ENCODE data around the gene CCDC8. TPM values are rescaled to one million over a fixed set of nuclear protein-coding genes. Genes with fewer than 3 reads are reported as not detected.
A peak's percentile ranks its signal among the peaks of the same experiment; 100 is the strongest.

The CCDC8 gene
- total RNA-seq, 5 donors from 2014 or later (not counting 1 experiment from before 2014, with no cell fraction given) = 0.12 to 0.19 (median 0.13) TPM; not detected in 2

DNA sequence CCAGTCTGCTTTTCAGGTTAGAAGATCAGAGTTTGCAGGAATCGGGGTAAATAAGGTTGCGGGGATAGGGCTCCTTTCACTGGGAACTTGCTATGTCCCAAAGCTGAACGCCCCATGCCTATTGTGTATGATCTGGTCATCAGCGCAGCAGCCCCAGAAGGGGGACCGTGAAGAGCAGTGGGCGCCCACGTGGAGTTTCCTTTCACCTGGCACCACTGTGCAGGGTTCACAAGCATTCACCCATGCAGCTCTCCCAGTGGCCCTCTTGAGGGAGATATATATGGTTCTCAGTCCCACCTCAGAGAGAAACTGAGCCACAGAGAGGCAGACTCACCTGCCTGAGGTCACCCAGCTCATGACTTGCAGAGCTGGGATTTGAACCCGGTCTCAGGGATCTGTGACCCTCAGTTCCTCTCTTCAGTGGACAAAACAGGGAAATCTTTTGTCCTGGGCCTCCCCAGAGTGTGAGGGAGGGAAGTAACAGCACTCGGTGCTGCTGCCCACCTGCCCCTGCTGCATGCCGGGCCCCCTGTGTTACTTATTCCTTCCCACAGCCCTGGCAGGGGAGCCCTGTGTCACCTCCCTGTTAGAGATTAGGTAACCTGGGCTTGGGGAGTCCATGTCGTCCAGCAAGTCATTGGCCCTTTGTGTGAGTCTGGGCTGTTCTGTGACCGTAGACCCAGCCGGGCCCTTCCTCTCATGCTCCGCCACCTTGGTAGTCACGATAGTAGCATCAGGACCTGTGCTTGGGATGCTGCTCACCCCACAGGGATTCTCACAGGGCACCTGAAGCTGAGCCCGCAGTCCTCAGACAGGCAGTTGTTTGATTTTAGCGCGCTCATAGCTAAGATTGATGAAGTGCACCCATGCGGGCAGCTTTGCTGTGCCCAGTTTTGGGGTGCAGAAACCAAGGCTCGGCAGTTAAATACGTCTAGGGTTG is 38.6 kb downstream of the CCDC8 start:
- Histone ChIP-seq H3K36me3 (ENCODE audit: control insufficient read depth in 2 of 2, extremely low read depth in 1 of 2, insufficient read depth in 1 of 2, low read length in 1 of 2) (peaks cover 11 to 41% of the 10 kb centered on the region in 2 donors), H3K4me3 (ENCODE audit: control insufficient read depth in 1 of 2, extremely low read depth in 1 of 2, low read length in 1 of 2) (no peak overlapping the region), H3K4me1 (ENCODE audit: control insufficient read depth in 1 of 2, extremely low read depth in 1 of 2, insufficient read depth in 2 of 2, low read length in 2 of 2) (peaks cover 0 to 31% of the 10 kb centered on the region in 2 experiments), H3K27me3 (replicated peaks in 1 of 2; ENCODE audit: control insufficient read depth in 2 of 2, extremely low read depth in 1 of 2, insufficient read depth in 2 of 2, low read length in 1 of 2) (no peaks in the 10 kb centered on the region), H3K9me3 (no peaks in the 10 kb centered on the region), H3K27ac (ENCODE audit: low read length) (no peak overlapping the region)
- Mint-ChIP-seq H3K9me3 (no peaks in the 10 kb centered on the region), H3K4me3 (no peak overlapping the region), H3K36me3 (peaks cover 33% of the 10 kb centered on the region), H3K27ac (no peak overlapping the region), H3K4me1 (peaks cover 16 to 22% (median 18%) of the 10 kb centered on the region in 3 donors), H3K27me3 (no peaks in the 10 kb centered on the region)
- ATAC-seq (replicated peaks in 1 of 4) = no peak
- POLR2A ChIA-PET = no interaction called here
- CTCF ChIA-PET = interaction anchor here in 1 of 2 donors (0.6 kb wide), 1 partner anchor 650 kb away, joined by 3 read pairs; no protein-coding TSS in a partner anchor
- WGBS (ENCODE audit: insufficient coverage) = 96% methylated on average over 15 of the region's 21 CpGs
- peak in 1 of 35 experiments; percentile 22 for DNase-seq

DNA sequence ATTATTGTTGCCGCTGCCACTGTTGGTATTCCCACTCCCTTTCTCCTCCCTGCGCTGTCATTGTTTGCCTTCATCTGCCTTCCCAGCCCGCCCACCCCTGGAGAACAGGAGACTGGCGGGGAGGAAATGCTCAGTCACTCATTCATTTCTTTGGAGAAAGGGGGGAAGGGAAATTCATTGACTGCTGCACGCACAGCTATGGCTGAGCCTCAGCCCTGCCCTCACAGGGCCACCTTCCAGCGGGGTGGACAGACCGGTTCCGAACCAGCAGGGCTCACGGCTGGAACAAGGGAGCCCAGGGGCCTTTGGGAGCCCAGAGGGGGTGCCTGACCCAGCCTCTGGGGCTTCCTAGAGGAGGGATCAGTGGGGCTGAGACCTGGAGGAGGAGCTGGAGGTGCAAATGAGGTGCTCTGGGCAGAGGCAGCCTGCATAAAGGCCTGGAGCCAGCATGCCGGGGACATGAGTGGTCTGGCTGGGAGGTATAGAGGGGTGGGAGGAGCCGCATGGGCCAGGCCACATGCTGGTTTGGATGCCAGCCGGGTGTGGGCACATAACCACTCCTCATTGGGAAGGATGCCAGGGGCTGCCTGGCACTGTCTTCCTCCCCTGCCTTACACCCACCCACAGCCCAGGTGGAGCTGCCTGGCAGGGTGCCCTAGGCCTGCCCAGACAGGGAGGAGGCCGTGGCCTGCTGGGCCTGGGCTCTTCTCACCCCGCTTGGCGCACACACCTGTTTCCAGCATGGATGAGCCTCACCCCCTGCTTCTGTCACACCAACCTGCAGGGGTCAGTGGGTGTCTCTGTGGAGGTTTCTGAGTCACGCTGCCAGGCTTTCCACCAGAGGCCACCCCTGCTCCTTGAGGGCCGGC is 39.6 kb downstream of the CCDC8 start:
- peaks cover 21 to 23% (median 23%) of the 10 kb centered on the region in 3 donors for H3K4me1 Mint-ChIP-seq
- Histone ChIP-seq H3K9me3 (no peaks in the 10 kb centered on the region), H3K36me3 (ENCODE audit: control insufficient read depth in 2 of 2, extremely low read depth in 1 of 2, insufficient read depth in 1 of 2, low read length in 1 of 2) (peaks cover 6 to 43% of the 10 kb centered on the region in 2 donors), H3K27ac (ENCODE audit: low read length) (no peak overlapping the region), H3K27me3 (replicated peaks in 1 of 2; ENCODE audit: control insufficient read depth in 2 of 2, extremely low read depth in 1 of 2, insufficient read depth in 2 of 2, low read length in 1 of 2) (no peaks in the 10 kb centered on the region), H3K4me3 (ENCODE audit: control insufficient read depth in 1 of 2, extremely low read depth in 1 of 2, low read length in 1 of 2) (no peak overlapping the region), H3K4me1 (ENCODE audit: control insufficient read depth in 1 of 2, extremely low read depth in 1 of 2, insufficient read depth in 2 of 2, low read length in 2 of 2) (peaks cover 0 to 31% of the 10 kb centered on the region in 2 experiments)
- DNase-seq (peak in 1 of 35 experiments; percentile 12), ATAC-seq (replicated peaks in 1 of 4) (no peak)
- no peak overlapping the region for H3K4me3 Mint-ChIP-seq
- peaks cover 29% of the 10 kb centered on the region for H3K36me3 Mint-ChIP-seq
- WGBS (ENCODE audit: insufficient coverage) = 82% methylated on average over 7 of the region's 17 CpGs
- H3K27me3 Mint-ChIP-seq = no peaks in the 10 kb centered on the region
- ChIA-PET CTCF (interaction anchor here in 1 of 2 donors (0.6 kb wide), 1 partner anchor 651 kb away, joined by 3 read pairs; no protein-coding TSS in a partner anchor), POLR2A (no interaction called here)
- H3K9me3 Mint-ChIP-seq = no peaks in the 10 kb centered on the region
- H3K27ac Mint-ChIP-seq = no peak overlapping the region

DNA sequence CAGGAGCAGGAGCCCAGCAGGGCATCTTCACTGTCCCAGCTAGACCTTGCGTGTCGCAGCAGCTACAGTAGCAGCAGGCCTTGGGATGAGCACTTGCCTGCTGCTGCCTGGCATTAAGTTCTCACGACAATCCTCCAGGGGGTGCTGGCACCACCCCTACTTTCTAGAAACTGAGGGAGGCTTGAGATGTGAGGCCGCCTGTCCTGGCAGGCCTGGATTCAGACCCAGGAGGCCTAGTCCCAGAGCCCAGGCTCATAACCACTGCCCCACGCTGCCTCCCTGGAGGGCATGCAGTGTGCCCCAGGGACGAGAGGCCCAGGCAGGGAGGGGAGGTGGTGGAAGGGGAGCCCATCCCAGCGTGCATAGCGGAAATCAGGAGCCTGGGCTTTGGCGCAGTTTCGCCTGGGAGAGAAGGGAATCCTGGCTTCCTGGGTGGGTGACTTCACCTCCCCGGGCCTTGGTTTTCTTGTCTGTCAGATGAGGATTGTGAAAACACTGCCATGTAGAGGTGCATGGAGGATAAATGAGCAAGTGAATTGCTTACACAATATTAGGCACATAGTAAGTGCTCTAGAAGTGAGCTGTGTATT is 40.4 kb downstream of the CCDC8 start:
- Mint-ChIP-seq H3K27ac (no peak overlapping the region), H3K9me3 (no peaks in the 10 kb centered on the region), H3K4me1 (peaks cover 23 to 25% (median 23%) of the 10 kb centered on the region in 3 donors), H3K27me3 (no peaks in the 10 kb centered on the region), H3K4me3 (no peak overlapping the region), H3K36me3 (peaks cover 29% of the 10 kb centered on the region)
- Histone ChIP-seq H3K27me3 (replicated peaks in 1 of 2; ENCODE audit: control insufficient read depth in 2 of 2, extremely low read depth in 1 of 2, insufficient read depth in 2 of 2, low read length in 1 of 2) (no peaks in the 10 kb centered on the region), H3K4me3 (ENCODE audit: control insufficient read depth in 1 of 2, extremely low read depth in 1 of 2, low read length in 1 of 2) (no peak overlapping the region), H3K4me1 (ENCODE audit: control insufficient read depth in 1 of 2, extremely low read depth in 1 of 2, insufficient read depth in 2 of 2, low read length in 2 of 2) (peaks cover 0 to 33% of the 10 kb centered on the region in 2 experiments), H3K9me3 (no peaks in the 10 kb centered on the region), H3K27ac (ENCODE audit: low read length) (no peak overlapping the region), H3K36me3 (ENCODE audit: control insufficient read depth in 2 of 2, extremely low read depth in 1 of 2, insufficient read depth in 1 of 2, low read length in 1 of 2) (peaks cover 6 to 42% of the 10 kb centered on the region in 2 donors)
- 95% methylated on average over 9 of the region's 11 CpGs for WGBS (ENCODE audit: insufficient coverage)
- no peak for ATAC-seq (replicated peaks in 1 of 4)
- POLR2A ChIA-PET = no interaction called here
- CTCF ChIA-PET = interaction anchor here in 1 of 2 donors (0.6 kb wide), 1 partner anchor 29 kb away, joined by 8 read pairs; no protein-coding TSS in a partner anchor
- DNase-seq = no peak

DNA sequence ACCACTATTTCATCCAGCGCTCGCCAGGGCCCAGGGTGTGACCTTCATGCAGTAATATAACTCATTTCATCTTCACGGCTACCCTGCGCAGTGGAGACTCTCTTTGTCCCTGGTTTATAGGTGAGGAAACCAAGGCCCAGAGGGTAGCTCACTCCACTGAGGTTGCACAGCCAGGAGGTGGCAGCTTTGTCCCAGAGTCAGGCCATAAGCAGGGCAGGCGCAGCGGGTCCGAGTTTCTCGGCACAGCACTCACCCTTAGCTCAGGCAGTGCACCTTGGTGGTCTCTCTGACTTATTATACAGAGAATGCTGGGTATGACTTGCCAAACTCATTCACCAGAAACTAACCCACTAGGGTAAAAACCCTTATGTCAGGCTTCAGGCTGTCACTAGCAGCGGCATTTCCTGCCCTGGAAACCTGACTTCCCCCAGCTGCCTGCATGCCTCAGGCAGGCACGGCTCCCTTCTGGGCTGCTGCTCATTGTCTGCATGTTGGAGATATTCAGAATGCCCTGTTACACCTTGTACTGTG is 41.9 kb downstream of the CCDC8 start:
- CTCF ChIA-PET = interaction anchor here in 1 of 2 donors (0.6 kb wide), 1 partner anchor 23 kb away, joined by 6 read pairs; no protein-coding TSS in a partner anchor
- Mint-ChIP-seq H3K9me3 (no peaks in the 10 kb centered on the region), H3K27ac (peak overlapping the region in 1 of 2 donors; percentile 66), H3K4me3 (no peak overlapping the region), H3K4me1 (peaks cover 23 to 28% (median 25%) of the 10 kb centered on the region in 3 donors), H3K36me3 (peaks cover 17% of the 10 kb centered on the region), H3K27me3 (no peaks in the 10 kb centered on the region)
- POLR2A ChIA-PET = no interaction called here
- ATAC-seq (replicated peaks in 1 of 4) = peak; percentile 34 to 75 (median 51)
- Histone ChIP-seq H3K27ac (ENCODE audit: low read length) (no peak overlapping the region), H3K4me1 (ENCODE audit: control insufficient read depth in 1 of 2, extremely low read depth in 1 of 2, insufficient read depth in 2 of 2, low read length in 2 of 2) (peaks cover 0 to 37% of the 10 kb centered on the region in 2 experiments), H3K27me3 (replicated peaks in 1 of 2; ENCODE audit: control insufficient read depth in 2 of 2, extremely low read depth in 1 of 2, insufficient read depth in 2 of 2, low read length in 1 of 2) (no peaks in the 10 kb centered on the region), H3K36me3 (ENCODE audit: control insufficient read depth in 2 of 2, extremely low read depth in 1 of 2, insufficient read depth in 1 of 2, low read length in 1 of 2) (peaks cover 6 to 43% of the 10 kb centered on the region in 2 donors), H3K9me3 (no peaks in the 10 kb centered on the region), H3K4me3 (ENCODE audit: control insufficient read depth in 1 of 2, extremely low read depth in 1 of 2, low read length in 1 of 2) (no peak overlapping the region)
- 36% methylated on average over 5 of the region's 10 CpGs for WGBS (ENCODE audit: insufficient coverage)
- peak in 3 of 35 experiments; percentile 14 to 17 (median 15) for DNase-seq

DNA sequence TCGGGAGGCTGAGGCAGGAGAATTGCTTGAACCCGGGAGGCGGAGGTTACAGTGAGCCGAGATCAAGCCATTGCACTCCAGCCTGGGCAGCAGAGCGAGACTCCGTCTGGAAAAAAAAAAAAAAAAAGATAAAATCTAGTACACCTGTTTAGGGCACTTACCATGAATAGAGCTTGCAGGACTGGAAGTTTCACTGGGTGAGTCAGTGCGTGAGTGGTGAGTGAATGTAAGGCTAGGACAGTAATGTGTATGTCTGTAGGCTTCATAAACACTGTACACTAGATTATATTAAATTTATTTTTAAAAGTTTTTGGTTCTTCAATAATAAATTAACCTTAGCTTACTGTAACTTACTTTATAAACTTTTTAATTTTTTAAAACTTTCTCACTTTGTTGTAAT is 43.5 kb downstream of the CCDC8 start:
- H3K27me3 Mint-ChIP-seq = no peaks in the 10 kb centered on the region

More for the DNA sequence above, 43.5 kb downstream of the CCDC8 start:
- Histone ChIP-seq H3K9me3 (no peaks in the 10 kb centered on the region), H3K27me3 (replicated peaks in 1 of 2; ENCODE audit: control insufficient read depth in 2 of 2, extremely low read depth in 1 of 2, insufficient read depth in 2 of 2, low read length in 1 of 2) (no peaks in the 10 kb centered on the region), H3K36me3 (ENCODE audit: control insufficient read depth in 2 of 2, extremely low read depth in 1 of 2, insufficient read depth in 1 of 2, low read length in 1 of 2) (peaks cover 0 to 40% of the 10 kb centered on the region in 2 donors), H3K27ac (ENCODE audit: low read length) (no peak overlapping the region), H3K4me1 (ENCODE audit: control insufficient read depth in 1 of 2, extremely low read depth in 1 of 2, insufficient read depth in 2 of 2, low read length in 2 of 2) (peaks cover 0 to 37% of the 10 kb centered on the region in 2 experiments), H3K4me3 (ENCODE audit: control insufficient read depth in 1 of 2, extremely low read depth in 1 of 2, low read length in 1 of 2) (no peak overlapping the region)
- Mint-ChIP-seq H3K9me3 (no peaks in the 10 kb centered on the region), H3K27ac (no peak overlapping the region), H3K36me3 (peaks cover 14% of the 10 kb centered on the region), H3K4me1 (peaks cover 25 to 39% (median 26%) of the 10 kb centered on the region in 3 donors), H3K4me3 (no peak overlapping the region)
- POLR2A ChIA-PET = interaction anchor here in 1 of 2 donors (0.6 kb wide), 1 partner anchor 15 kb away, joined by 7 read pairs; no protein-coding TSS in a partner anchor
- CTCF ChIA-PET = no interaction called here
- 80% methylated on average over 1 of the region's 7 CpGs for WGBS (ENCODE audit: insufficient coverage)
- ATAC-seq (replicated peaks in 1 of 4) (no peak), DNase-seq (no peak)

Data from T-cell (primary cell).